Panc1 (cell line): ENCODE measurements around the gene FAM204A.

Experiments used
- CTCF ChIP-seq: fragments of 450-650 bp; IDR thresholded peaks from 2 replicates; pipeline ENCODE4 v1.5.1; 2017; ENCODE audit warnings: mild to moderate bottlenecking
- POLR2AphosphoS5 ChIP-seq: IDR thresholded peaks from 2 replicates; pipeline ENCODE4 v1.6.1; 2012; ENCODE audit warnings: mild to moderate bottlenecking, low read depth, low read length, moderate library complexity
- REST ChIP-seq, 2 experiments: IDR thresholded peaks; 2 replicates each; pipeline ENCODE4 v1.6.1; 2011 to 2012; ENCODE audit warnings: low read depth in 2 of 2, control low read depth in 1 of 2, low read length in 1 of 2, mild to moderate bottlenecking in 1 of 2, moderate library complexity in 1 of 2; ENCODE audit not compliant: insufficient read depth in 1 of 2

GRCh38 chr10:118383063-118383689 is 41.1 kb upstream of the FAM204A start:
- TF ChIP-seq CTCF = no peak
- no peak for TF ChIP-seq REST (IDR thresholded peaks at IDR 0.05; ENCODE audit: insufficient read depth in 1 of 2, low read depth in 2 of 2, low read length in 1 of 2)
- TF ChIP-seq POLR2AphosphoS5 = no peak
